Nephron progenitor cell (in vitro differentiated cells): ENCODE results near the gene DACH2.

Experiments used
- DNase-seq: peaks from one replicate; pipeline ENCODE4 v3.0.0; 2021
- H3K27ac Mint-ChIP-seq: 2 replicates; pipeline ENCODE4 v1.8.0; 2021; ENCODE audit warnings: mild to moderate bottlenecking, moderate library complexity, mixed read lengths
- H3K27me3 Mint-ChIP-seq: 2 replicates; pipeline ENCODE4 v1.8.0; 2021; ENCODE audit warnings: mild to moderate bottlenecking, low read depth, mixed read lengths; ENCODE audit not compliant: poor library complexity
- H3K36me3 Mint-ChIP-seq: 2 replicates; pipeline ENCODE4 v1.8.0; 2021; ENCODE audit warnings: low read depth, mixed read lengths
- H3K4me1 Mint-ChIP-seq: 2 replicates; pipeline ENCODE4 v1.8.0; 2021; ENCODE audit warnings: mixed read lengths
- H3K4me3 Mint-ChIP-seq: 2 replicates; pipeline ENCODE4 v1.8.0; 2021; ENCODE audit warnings: mild to moderate bottlenecking, moderate library complexity, mixed read lengths
- H3K9me3 Mint-ChIP-seq: 2 replicates; pipeline ENCODE4 v1.8.0; 2021; ENCODE audit warnings: mild to moderate bottlenecking, moderate library complexity, mixed read lengths
- CTCF ChIP-seq: fragments of 200-600 bp; sonication (generic); IDR thresholded peaks from 2 replicates; pipeline ENCODE4 v1.5.0; 2021; ENCODE audit warnings: antibody characterized with exemption

DACH2 gene

GRCh38 chrX:86604607-86605006 is 456.4 kb downstream of the DACH2 start:
- Mint-ChIP-seq H3K4me1 (no peaks in the 10 kb centered on the region), H3K36me3 (no peaks in the 10 kb centered on the region), H3K27ac (no peak overlapping the region), H3K27me3 (peaks cover 4% of the 10 kb centered on the region), H3K4me3 (no peak overlapping the region), H3K9me3 (peaks cover 5% of the 10 kb centered on the region)
- no peak for TF ChIP-seq CTCF
- DNase-seq, result no peak

DNA sequence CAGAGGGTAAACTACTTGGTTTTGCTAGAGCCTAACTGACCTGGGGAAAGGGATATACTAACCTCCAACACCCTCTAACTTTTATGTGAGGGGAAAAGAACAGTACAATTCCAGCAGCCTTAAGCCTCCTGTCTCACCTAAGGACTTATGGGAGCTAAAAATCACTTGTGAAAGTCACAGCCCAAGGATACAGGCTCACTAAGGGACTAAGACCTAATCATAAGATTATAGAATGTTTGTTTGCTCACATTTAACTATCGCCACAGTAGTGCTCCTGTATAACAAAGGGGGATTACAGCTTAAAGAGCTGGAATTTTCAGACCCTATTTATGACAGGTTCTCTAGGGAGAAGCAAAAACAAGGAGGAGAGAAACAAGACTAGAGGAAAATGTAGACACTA is 548.7 kb downstream of the DACH2 start:
- Mint-ChIP-seq H3K4me1 (no peaks in the 10 kb centered on the region), H3K27me3 (no peaks in the 10 kb centered on the region), H3K27ac (no peak overlapping the region), H3K4me3 (no peak overlapping the region), H3K36me3 (peaks cover 12% of the 10 kb centered on the region), H3K9me3 (no peaks in the 10 kb centered on the region)
- no peak for DNase-seq
- no peak for TF ChIP-seq CTCF

GRCh38 chrX:86711531-86712180 is 563.4 kb downstream of the DACH2 start:
- no peak for TF ChIP-seq CTCF
- Mint-ChIP-seq H3K9me3 (no peaks in the 10 kb centered on the region), H3K36me3 (no peaks in the 10 kb centered on the region), H3K4me1 (no peaks in the 10 kb centered on the region), H3K27me3 (no peaks in the 10 kb centered on the region), H3K27ac (no peak overlapping the region), H3K4me3 (no peak overlapping the region)
- DNase-seq, result no peak

- no peak for TF ChIP-seq CTCF
- peaks cover 2% of the 10 kb centered on the region for H3K9me3 Mint-ChIP-seq
- no peak overlapping the region for H3K4me3 Mint-ChIP-seq
- no peak overlapping the region for H3K27ac Mint-ChIP-seq
- H3K36me3 Mint-ChIP-seq, result peaks cover 12% of the 10 kb centered on the region
- no peaks in the 10 kb centered on the region for H3K27me3 Mint-ChIP-seq
- H3K4me1 Mint-ChIP-seq, result no peaks in the 10 kb centered on the region
- no peak for DNase-seq
Observed at GRCh38 chrX:86714441-86714840, 566.2 kb downstream of the DACH2 start.

DNA sequence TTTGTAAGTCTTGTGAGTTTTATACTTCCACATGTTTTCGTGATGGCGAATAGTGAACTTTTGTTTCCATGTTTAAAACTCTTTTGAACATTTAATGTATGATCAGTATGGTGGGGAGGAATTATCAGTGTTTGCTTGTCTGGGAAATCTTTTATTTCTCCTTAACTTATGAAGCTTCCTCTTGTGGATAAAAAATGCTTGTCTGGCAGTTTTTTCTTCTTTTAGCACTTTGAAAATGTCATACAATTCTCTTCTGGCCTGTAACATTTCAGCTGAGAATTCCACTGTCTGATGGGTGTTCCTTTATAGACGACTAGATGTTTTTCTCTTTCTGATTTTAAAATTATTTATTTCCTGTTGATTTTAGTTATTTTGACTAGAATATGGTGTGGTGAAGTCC is 576.0 kb downstream of the DACH2 start:
- Mint-ChIP-seq H3K27ac (no peak overlapping the region), H3K36me3 (peaks cover 20% of the 10 kb centered on the region), H3K4me3 (no peak overlapping the region), H3K27me3 (no peaks in the 10 kb centered on the region), H3K4me1 (no peaks in the 10 kb centered on the region), H3K9me3 (peaks cover 10% of the 10 kb centered on the region)
- no peak for DNase-seq
- no peak for TF ChIP-seq CTCF

GRCh38 chrX:86747091-86747490 is 598.8 kb downstream of the DACH2 start:
- Mint-ChIP-seq H3K36me3 (peaks cover 4% of the 10 kb centered on the region), H3K27ac (no peak overlapping the region), H3K4me1 (no peaks in the 10 kb centered on the region), H3K9me3 (no peaks in the 10 kb centered on the region), H3K4me3 (no peak overlapping the region), H3K27me3 (no peaks in the 10 kb centered on the region)
- TF ChIP-seq CTCF, result no peak
- DNase-seq, result no peak
